ENCODE results near the gene RHOF.

GRCh38 chr12:121806546-121807423, 13.3 kb upstream of the RHOF start:
- no peak for TF ChIP-seq POLR2A (IDR thresholded peaks at IDR 0.05)
- TF ChIP-seq, protein P1, sequence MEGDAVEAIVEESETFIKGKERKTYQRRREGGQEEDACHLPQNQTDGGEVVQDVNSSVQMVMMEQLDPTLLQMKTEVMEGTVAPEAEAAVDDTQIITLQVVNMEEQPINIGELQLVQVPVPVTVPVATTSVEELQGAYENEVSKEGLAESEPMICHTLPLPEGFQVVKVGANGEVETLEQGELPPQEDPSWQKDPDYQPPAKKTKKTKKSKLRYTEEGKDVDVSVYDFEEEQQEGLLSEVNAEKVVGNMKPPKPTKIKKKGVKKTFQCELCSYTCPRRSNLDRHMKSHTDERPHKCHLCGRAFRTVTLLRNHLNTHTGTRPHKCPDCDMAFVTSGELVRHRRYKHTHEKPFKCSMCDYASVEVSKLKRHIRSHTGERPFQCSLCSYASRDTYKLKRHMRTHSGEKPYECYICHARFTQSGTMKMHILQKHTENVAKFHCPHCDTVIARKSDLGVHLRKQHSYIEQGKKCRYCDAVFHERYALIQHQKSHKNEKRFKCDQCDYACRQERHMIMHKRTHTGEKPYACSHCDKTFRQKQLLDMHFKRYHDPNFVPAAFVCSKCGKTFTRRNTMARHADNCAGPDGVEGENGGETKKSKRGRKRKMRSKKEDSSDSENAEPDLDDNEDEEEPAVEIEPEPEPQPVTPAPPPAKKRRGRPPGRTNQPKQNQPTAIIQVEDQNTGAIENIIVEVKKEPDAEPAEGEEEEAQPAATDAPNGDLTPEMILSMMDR (IDR thresholded peaks at IDR 0.05) = no peak
- TF ChIP-seq POLR2AphosphoS5 (IDR thresholded peaks at IDR 0.05; ENCODE audit: insufficient read depth in 1 of 2, low read depth in 1 of 2) = no peak

All from vagina (tissue), 2 donors.